ENCODE measurements around the gene TCF12. TPM values are rescaled to one million over a fixed set of nuclear protein-coding genes. Genes with fewer than 3 reads are reported as not detected.

TCF12 gene
- total RNA-seq, 1 experiment from 2014 or later, result 189 TPM

DNA sequence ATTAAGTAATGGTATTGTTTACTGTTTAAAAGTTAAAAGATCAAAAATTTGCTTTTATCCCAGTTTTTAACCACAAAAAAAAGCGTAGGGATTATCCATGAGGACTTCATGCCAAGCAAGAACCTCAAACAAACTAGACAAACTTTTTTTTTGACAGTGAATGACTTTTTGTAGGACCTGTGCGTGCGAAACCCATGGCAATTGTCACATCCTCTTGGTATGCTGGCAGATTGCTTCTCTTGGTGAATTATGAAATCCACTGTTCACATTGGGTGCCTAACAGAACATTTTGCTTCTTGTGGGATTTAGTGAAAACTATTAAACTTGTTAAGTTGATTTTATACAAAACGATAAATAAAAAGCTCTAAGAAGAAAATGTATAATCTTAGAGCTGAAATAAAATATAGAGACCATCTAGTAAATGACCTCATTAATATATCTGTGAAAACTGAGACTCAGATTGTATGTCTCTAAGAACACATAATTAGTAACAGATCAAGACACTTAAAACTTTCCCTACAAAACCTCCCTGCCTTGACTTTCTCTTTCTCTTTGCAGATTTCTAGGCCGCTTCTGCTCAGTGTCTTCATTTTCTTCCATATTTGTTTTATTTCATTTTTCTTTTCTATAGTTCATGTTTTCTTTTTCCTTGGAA, 370.6 kb downstream of the TCF12 start:
- Histone ChIP-seq H3K9ac (ENCODE audit: low read length) (no peak overlapping the region), H3K27me3 (ENCODE audit: low read length) (no peaks in the 10 kb centered on the region), H3K9me2 (replicated peaks; ENCODE audit: insufficient read depth, low read length) (no peaks in the 10 kb centered on the region), H3K79me2 (ENCODE audit: low read length) (no peaks in the 10 kb centered on the region), H3K4me2 (ENCODE audit: low read depth, low read length, poor library complexity, severe bottlenecking) (no peak overlapping the region), H2AFZ (ENCODE audit: low read length) (no peak overlapping the region), H3K9me3 (ENCODE audit: low read length) (no peaks in the 10 kb centered on the region), H3K4me1 (ENCODE audit: low read length) (peaks cover 24% of the 10 kb centered on the region), H3K4me3 (ENCODE audit: low read length) (no peak overlapping the region), H3K27ac (ENCODE audit: low read length) (no peak overlapping the region), H3K36me3 (ENCODE audit: insufficient read depth, low read length) (peaks cover 17% of the 10 kb centered on the region; the same call in 1 of the 2 replicates), H4K20me1 (ENCODE audit: insufficient read depth, low read depth, low read length) (no peaks in the 10 kb centered on the region)
- no peak for DNase-seq

- H2AFZ ChIP-seq (ENCODE audit: low read length), result no peak overlapping the region
- no peak overlapping the region for H3K9ac ChIP-seq (ENCODE audit: low read length)
- H3K27me3 ChIP-seq (ENCODE audit: low read length), result no peaks in the 10 kb centered on the region
- no peaks in the 10 kb centered on the region for H3K79me2 ChIP-seq (ENCODE audit: low read length)
- no peak overlapping the region for H3K4me3 ChIP-seq (ENCODE audit: low read length)
- no peaks in the 10 kb centered on the region for H4K20me1 ChIP-seq (ENCODE audit: insufficient read depth, low read depth, low read length)
- no peaks in the 10 kb centered on the region for H3K9me2 ChIP-seq (replicated peaks; ENCODE audit: insufficient read depth, low read length)
- DNase-seq, result no peak
- H3K9me3 ChIP-seq (ENCODE audit: low read length), result no peaks in the 10 kb centered on the region
- H3K27ac ChIP-seq (ENCODE audit: low read length), result no peak overlapping the region
- H3K4me1 ChIP-seq (ENCODE audit: low read length), result peaks cover 24% of the 10 kb centered on the region
- H3K4me2 ChIP-seq (ENCODE audit: low read depth, low read length, poor library complexity, severe bottlenecking), result no peak overlapping the region
- H3K36me3 ChIP-seq (ENCODE audit: insufficient read depth, low read length), result peaks cover 17% of the 10 kb centered on the region; the same call in 1 of the 2 replicates
These were observed 371.7 kb downstream of the TCF12 start for GRCh38 chr15:57290187-57290586.

- H3K4me2 ChIP-seq (ENCODE audit: low read depth, low read length, poor library complexity, severe bottlenecking), result no peak overlapping the region
- no peak overlapping the region for H2AFZ ChIP-seq (ENCODE audit: low read length)
- no peak overlapping the region for H3K9ac ChIP-seq (ENCODE audit: low read length)
- DNase-seq, result no peak
- H4K20me1 ChIP-seq (ENCODE audit: insufficient read depth, low read depth, low read length), result no peaks in the 10 kb centered on the region
- peaks cover 22% of the 10 kb centered on the region for H3K4me1 ChIP-seq (ENCODE audit: low read length)
- H3K27me3 ChIP-seq (ENCODE audit: low read length), result no peaks in the 10 kb centered on the region
- no peaks in the 10 kb centered on the region for H3K9me2 ChIP-seq (replicated peaks; ENCODE audit: insufficient read depth, low read length)
- H3K79me2 ChIP-seq (ENCODE audit: low read length), result no peaks in the 10 kb centered on the region
- H3K36me3 ChIP-seq (ENCODE audit: insufficient read depth, low read length), result peaks cover 14% of the 10 kb centered on the region; the same call in 1 of the 2 replicates
- H3K9me3 ChIP-seq (ENCODE audit: low read length), result no peaks in the 10 kb centered on the region
- H3K27ac ChIP-seq (ENCODE audit: low read length), result no peak overlapping the region
- H3K4me3 ChIP-seq (ENCODE audit: low read length), result no peak overlapping the region
These were observed 372.4 kb downstream of the TCF12 start for GRCh38 chr15:57290826-57291225.

DNA sequence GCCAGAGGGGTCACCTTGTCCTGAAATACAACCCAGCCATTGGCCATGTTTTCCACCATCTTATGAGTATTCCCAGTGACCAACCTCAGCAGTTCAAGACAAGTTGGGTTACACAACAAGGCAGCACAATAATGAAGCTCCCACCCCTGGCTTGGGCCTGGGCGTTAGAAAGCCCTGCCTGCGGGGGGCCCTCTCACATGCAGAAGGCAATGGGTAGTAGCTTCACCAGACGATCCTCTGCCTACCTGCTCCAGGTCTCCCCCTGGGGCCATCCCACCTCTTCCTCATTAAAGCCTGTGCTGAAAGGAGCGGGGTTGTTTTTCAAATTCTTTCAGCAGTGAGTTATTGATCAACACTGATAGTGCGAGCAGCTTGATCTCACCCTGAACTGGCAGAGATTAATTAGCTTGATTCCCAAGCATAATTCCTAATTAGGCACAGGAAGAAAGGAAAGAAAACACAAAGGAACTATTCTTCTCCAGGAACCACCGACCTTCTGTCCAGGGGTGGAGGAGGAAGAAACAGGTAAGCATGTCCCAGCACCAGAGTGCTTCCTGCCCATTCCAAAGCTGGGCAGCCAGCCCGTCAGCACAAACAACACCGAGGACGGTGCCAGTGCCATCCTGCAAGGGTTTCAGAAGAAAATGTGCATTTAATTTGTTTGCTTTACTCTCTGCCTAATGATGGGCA, 378.2 kb downstream of the TCF12 start:
- Histone ChIP-seq H3K27me3 (ENCODE audit: low read length) (no peaks in the 10 kb centered on the region), H3K4me1 (ENCODE audit: low read length) (peaks cover 14% of the 10 kb centered on the region), H3K79me2 (ENCODE audit: low read length) (no peaks in the 10 kb centered on the region), H4K20me1 (ENCODE audit: insufficient read depth, low read depth, low read length) (no peaks in the 10 kb centered on the region), H3K36me3 (ENCODE audit: insufficient read depth, low read length) (no peaks in the 10 kb centered on the region), H3K9me3 (ENCODE audit: low read length) (no peaks in the 10 kb centered on the region), H3K9me2 (replicated peaks; ENCODE audit: insufficient read depth, low read length) (no peaks in the 10 kb centered on the region), H3K4me3 (ENCODE audit: low read length) (no peak overlapping the region), H2AFZ (ENCODE audit: low read length) (no peak overlapping the region), H3K9ac (ENCODE audit: low read length) (no peak overlapping the region), H3K4me2 (ENCODE audit: low read depth, low read length, poor library complexity, severe bottlenecking) (no peak overlapping the region), H3K27ac (ENCODE audit: low read length) (no peak overlapping the region)
- no peak for DNase-seq

- H3K36me3 ChIP-seq (ENCODE audit: insufficient read depth, low read length), result no peaks in the 10 kb centered on the region
- no peak overlapping the region for H3K27ac ChIP-seq (ENCODE audit: low read length)
- H3K9me2 ChIP-seq (replicated peaks; ENCODE audit: insufficient read depth, low read length), result no peaks in the 10 kb centered on the region
- no peak for DNase-seq
- no peak overlapping the region for H3K4me3 ChIP-seq (ENCODE audit: low read length)
- no peak overlapping the region for H2AFZ ChIP-seq (ENCODE audit: low read length)
- no peaks in the 10 kb centered on the region for H4K20me1 ChIP-seq (ENCODE audit: insufficient read depth, low read depth, low read length)
- peaks cover 14% of the 10 kb centered on the region for H3K4me1 ChIP-seq (ENCODE audit: low read length)
- no peak overlapping the region for H3K9ac ChIP-seq (ENCODE audit: low read length)
- no peaks in the 10 kb centered on the region for H3K27me3 ChIP-seq (ENCODE audit: low read length)
- H3K9me3 ChIP-seq (ENCODE audit: low read length), result no peaks in the 10 kb centered on the region
- H3K4me2 ChIP-seq (ENCODE audit: low read depth, low read length, poor library complexity, severe bottlenecking), result no peak overlapping the region
- H3K79me2 ChIP-seq (ENCODE audit: low read length), result no peaks in the 10 kb centered on the region
These were observed 378.7 kb downstream of the TCF12 start for GRCh38 chr15:57297163-57297593.

- Histone ChIP-seq H3K9me3 (ENCODE audit: low read length) (no peaks in the 10 kb centered on the region), H3K9ac (ENCODE audit: low read length) (no peak overlapping the region), H3K36me3 (ENCODE audit: insufficient read depth, low read length) (no peaks in the 10 kb centered on the region), H3K27me3 (ENCODE audit: low read length) (no peaks in the 10 kb centered on the region), H3K27ac (ENCODE audit: low read length) (no peak overlapping the region), H3K4me1 (ENCODE audit: low read length) (peaks cover 14% of the 10 kb centered on the region), H3K9me2 (replicated peaks; ENCODE audit: insufficient read depth, low read length) (no peaks in the 10 kb centered on the region), H3K4me3 (ENCODE audit: low read length) (no peak overlapping the region), H3K79me2 (ENCODE audit: low read length) (no peaks in the 10 kb centered on the region), H4K20me1 (ENCODE audit: insufficient read depth, low read depth, low read length) (no peaks in the 10 kb centered on the region), H2AFZ (ENCODE audit: low read length) (no peak overlapping the region), H3K4me2 (ENCODE audit: low read depth, low read length, poor library complexity, severe bottlenecking) (no peak overlapping the region)
- no peak for DNase-seq
These were observed 379.2 kb downstream of the TCF12 start for GRCh38 chr15:57297630-57298029.

GRCh38 chr15:57298204-57298603, 379.8 kb downstream of the TCF12 start:
- DNase-seq, result no peak
- no peaks in the 10 kb centered on the region for H3K79me2 ChIP-seq (ENCODE audit: low read length)
- H3K27me3 ChIP-seq (ENCODE audit: low read length), result no peaks in the 10 kb centered on the region
- no peak overlapping the region for H2AFZ ChIP-seq (ENCODE audit: low read length)
- peaks cover 14% of the 10 kb centered on the region for H3K4me1 ChIP-seq (ENCODE audit: low read length)
- H3K9me3 ChIP-seq (ENCODE audit: low read length), result no peaks in the 10 kb centered on the region
- H4K20me1 ChIP-seq (ENCODE audit: insufficient read depth, low read depth, low read length), result no peaks in the 10 kb centered on the region
- no peak overlapping the region for H3K9ac ChIP-seq (ENCODE audit: low read length)
- H3K36me3 ChIP-seq (ENCODE audit: insufficient read depth, low read length), result no peaks in the 10 kb centered on the region
- H3K4me3 ChIP-seq (ENCODE audit: low read length), result no peak overlapping the region
- H3K9me2 ChIP-seq (replicated peaks; ENCODE audit: insufficient read depth, low read length), result no peaks in the 10 kb centered on the region
- no peak overlapping the region for H3K27ac ChIP-seq (ENCODE audit: low read length)
- H3K4me2 ChIP-seq (ENCODE audit: low read depth, low read length, poor library complexity, severe bottlenecking), result no peak overlapping the region

GRCh38 chr15:57298843-57299550, 380.6 kb downstream of the TCF12 start:
- Histone ChIP-seq H3K4me1 (ENCODE audit: low read length) (peaks cover 14% of the 10 kb centered on the region), H4K20me1 (ENCODE audit: insufficient read depth, low read depth, low read length) (no peaks in the 10 kb centered on the region), H3K9ac (ENCODE audit: low read length) (no peak overlapping the region), H3K9me2 (replicated peaks; ENCODE audit: insufficient read depth, low read length) (no peaks in the 10 kb centered on the region), H3K27me3 (ENCODE audit: low read length) (no peaks in the 10 kb centered on the region), H3K4me3 (ENCODE audit: low read length) (no peak overlapping the region), H3K4me2 (ENCODE audit: low read depth, low read length, poor library complexity, severe bottlenecking) (peak overlapping the region; percentile 54), H3K27ac (ENCODE audit: low read length) (no peak overlapping the region), H2AFZ (ENCODE audit: low read length) (no peak overlapping the region), H3K79me2 (ENCODE audit: low read length) (no peaks in the 10 kb centered on the region), H3K9me3 (ENCODE audit: low read length) (no peaks in the 10 kb centered on the region), H3K36me3 (ENCODE audit: insufficient read depth, low read length) (no peaks in the 10 kb centered on the region)
- DNase-seq, result no peak
